ENCODE results near the gene PCSK9.

- TF ChIP-seq CTCF (IDR thresholded peaks at IDR 0.05) (no peak), POLR2A (IDR thresholded peaks at IDR 0.05) (no peak)
Observed at GRCh38 chr1:55038974-55039341, 390 bp upstream of the PCSK9 start.
